ENCODE measurements around the gene KLHDC8B.

Gene KLHDC8B

DNA sequence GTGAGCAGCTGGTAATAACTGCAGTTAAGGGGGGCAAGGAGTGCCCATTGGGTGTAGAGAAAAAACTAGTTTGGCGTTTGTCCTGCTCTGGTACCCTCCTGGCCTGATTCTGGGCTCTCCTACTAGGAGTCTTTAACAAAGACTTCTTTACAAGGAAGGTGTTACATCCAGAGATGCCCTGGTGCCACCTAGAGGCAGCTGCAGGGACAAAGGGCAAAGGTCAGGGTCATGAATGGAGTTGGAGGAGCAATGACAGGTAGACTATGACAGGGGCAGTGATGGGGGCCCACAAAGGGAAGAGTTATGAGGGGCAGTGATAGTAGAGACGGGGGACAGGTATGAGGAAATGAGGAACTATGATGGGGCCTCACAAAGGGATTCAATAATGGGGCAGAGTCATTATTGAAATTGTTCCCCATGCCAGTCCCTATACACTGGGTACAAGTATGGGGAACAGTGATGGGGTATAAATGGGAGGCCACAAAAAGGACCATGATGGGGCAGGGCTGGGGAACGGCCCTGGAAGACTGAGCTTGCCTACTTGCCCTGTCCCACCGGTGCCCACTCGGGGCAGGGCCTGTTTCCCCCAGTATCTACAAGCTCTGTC is 13.2 kb upstream of the KLHDC8B start:
- DNase-seq (ENCODE audit: low read depth): no peak
- TF ChIP-seq CTCF (conservative IDR thresholded peaks at IDR 0.05; ENCODE audit: low read depth, low read length): peak; percentile 19
- H3K4me3 ChIP-seq (ENCODE audit: low read depth, low read length): no peak overlapping the region

GRCh38 chr3:49158792-49159191 is 12.6 kb upstream of the KLHDC8B start:
- no peak for DNase-seq (ENCODE audit: low read depth)
- no peak for TF ChIP-seq CTCF (conservative IDR thresholded peaks at IDR 0.05; ENCODE audit: low read depth, low read length)
- no peak overlapping the region for H3K4me3 ChIP-seq (ENCODE audit: low read depth, low read length)

DNA sequence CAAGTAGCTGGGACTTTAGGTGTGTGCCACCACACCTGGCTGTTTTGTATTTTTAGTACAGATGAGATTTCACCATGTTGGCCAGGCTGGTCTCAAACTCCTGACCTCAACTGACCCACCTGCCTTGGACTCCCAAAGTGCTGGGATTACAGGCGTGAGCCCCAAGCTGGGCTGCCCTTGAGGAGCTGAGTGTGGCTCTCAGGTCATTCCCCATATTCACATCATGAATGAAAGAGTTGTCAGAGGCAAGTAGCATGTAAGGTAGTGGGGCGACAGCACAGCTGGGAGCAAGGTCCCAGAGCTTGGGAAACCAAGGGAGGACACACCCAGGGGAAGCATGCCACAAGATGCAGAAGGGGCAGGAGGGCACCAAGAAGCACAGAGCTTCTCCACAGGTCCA is 10.2 kb upstream of the KLHDC8B start:
- no peak for TF ChIP-seq CTCF (conservative IDR thresholded peaks at IDR 0.05; ENCODE audit: low read depth, low read length)
- H3K4me3 ChIP-seq (ENCODE audit: low read depth, low read length): no peak overlapping the region
- no peak for DNase-seq (ENCODE audit: low read depth)

DNA sequence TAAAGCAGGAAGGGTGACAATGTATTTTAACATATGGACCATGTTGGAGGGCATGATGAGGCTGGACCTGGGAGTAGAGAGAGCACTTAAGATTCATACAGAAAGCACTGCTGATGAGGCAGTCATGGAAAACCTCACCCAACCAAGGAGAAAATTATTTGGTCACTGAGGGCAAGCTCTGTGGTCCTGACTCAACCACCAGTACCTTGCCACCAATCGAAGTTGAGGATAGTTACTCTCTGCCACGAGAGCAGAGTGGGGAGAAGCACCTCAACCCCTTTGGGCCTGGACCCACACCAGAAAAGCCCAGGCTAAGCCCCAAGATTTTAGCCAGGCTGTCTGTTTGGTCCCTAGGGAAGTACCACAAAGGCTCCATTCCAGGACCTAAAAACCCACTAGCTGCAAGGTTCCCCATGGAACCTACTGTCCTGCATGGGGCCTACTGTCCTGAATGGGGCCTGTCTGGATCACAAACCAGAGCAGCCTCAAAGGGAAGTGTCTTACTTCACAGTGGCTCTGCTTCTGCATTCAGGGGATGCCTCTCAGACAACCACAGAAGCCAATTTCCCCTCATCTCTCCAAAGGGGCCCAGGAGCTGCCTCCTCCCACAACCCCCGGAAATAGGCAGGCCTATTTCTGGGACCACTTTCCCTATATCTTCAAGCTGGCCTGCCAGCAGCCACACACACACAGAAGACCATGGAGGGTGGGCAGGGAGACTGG is 9.4 kb upstream of the KLHDC8B start:
- H3K4me3 ChIP-seq (ENCODE audit: low read depth, low read length): no peak overlapping the region
- no peak for DNase-seq (ENCODE audit: low read depth)
- TF ChIP-seq CTCF (conservative IDR thresholded peaks at IDR 0.05; ENCODE audit: low read depth, low read length): no peak

GRCh38 chr3:49162751-49163419 is 8.5 kb upstream of the KLHDC8B start:
- DNase-seq (ENCODE audit: low read depth): no peak
- no peak for TF ChIP-seq CTCF (conservative IDR thresholded peaks at IDR 0.05; ENCODE audit: low read depth, low read length)
- H3K4me3 ChIP-seq (ENCODE audit: low read depth, low read length): no peak overlapping the region

DNA sequence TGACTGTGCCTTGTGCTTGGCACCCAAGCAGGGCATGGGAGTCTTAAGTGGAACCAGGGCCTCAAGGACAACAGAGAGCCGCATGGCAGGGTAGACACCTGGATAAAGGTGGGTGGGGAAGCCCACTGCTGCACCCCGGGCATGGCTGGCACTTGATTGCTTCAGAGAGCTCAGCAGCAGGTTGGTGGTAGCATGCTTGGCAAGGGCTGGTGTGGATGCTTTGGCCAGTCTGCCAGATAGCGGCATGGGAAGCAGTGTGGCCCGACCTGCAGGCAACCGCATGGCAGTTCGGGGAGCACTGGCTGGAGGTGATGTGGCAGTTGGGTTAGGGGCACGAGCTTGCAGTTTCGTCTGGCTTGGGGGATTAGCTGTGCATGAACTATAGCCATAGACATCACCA is 7.8 kb upstream of the KLHDC8B start:
- DNase-seq (ENCODE audit: low read depth): no peak
- H3K4me3 ChIP-seq (ENCODE audit: low read depth, low read length): no peak overlapping the region
- no peak for TF ChIP-seq CTCF (conservative IDR thresholded peaks at IDR 0.05; ENCODE audit: low read depth, low read length)
